ENCODE measurements around the gene BMP10.

Gene BMP10

DNA sequence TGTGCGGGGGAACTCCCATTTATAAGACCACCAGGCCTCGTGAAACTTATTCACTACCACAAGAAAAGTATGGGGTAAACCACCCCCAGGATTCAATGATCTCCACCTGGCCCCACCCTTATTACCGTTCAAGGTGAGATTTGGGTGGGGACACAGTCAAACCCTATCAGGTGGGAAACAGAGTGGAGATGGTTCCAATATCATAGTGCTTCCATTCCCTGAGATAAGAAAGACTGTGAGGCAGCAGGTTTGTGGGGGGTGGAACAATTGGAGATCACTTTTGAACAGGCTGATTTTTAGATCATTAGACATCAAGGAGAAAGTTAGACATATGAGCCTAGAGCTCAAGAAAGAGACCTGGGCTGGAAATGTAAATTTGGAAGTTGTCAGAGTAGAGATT lies 42.2 kb upstream of the BMP10 start:
- DNase-seq (ENCODE audit: extremely low read depth, low read depth): no peak
- TF ChIP-seq, protein P1, sequence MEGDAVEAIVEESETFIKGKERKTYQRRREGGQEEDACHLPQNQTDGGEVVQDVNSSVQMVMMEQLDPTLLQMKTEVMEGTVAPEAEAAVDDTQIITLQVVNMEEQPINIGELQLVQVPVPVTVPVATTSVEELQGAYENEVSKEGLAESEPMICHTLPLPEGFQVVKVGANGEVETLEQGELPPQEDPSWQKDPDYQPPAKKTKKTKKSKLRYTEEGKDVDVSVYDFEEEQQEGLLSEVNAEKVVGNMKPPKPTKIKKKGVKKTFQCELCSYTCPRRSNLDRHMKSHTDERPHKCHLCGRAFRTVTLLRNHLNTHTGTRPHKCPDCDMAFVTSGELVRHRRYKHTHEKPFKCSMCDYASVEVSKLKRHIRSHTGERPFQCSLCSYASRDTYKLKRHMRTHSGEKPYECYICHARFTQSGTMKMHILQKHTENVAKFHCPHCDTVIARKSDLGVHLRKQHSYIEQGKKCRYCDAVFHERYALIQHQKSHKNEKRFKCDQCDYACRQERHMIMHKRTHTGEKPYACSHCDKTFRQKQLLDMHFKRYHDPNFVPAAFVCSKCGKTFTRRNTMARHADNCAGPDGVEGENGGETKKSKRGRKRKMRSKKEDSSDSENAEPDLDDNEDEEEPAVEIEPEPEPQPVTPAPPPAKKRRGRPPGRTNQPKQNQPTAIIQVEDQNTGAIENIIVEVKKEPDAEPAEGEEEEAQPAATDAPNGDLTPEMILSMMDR (IDR thresholded peaks at IDR 0.05; ENCODE audit: low read depth, low read length, missing control alignments): no peak

DNA sequence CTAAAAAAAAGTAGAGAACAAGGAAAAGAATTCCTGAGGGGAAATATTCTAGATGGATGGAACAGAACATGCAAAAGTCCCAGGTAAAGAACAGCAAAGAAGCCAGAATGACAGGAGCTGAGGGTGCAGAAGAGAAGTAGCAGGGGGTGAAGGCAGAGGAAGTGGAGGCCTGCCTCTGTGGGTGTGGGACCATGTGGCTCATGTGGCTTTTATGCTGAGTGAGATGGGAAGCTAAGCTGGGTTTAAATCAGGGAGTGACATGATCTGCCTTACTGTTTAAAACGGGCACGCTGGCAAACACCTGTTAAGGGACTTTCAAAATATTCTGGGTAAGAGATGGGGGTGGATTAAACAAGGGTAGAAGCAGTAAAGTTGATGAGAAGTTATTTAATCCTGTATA lies 41.5 kb upstream of the BMP10 start:
- no peak overlapping the region for H3K4me3 ChIP-seq (replicated peaks; ENCODE audit: low read depth, low read length)
- TF ChIP-seq, protein P1 (IDR thresholded peaks at IDR 0.05; ENCODE audit: low read depth, low read length, missing control alignments): no peak
- no peak for DNase-seq (ENCODE audit: extremely low read depth, low read depth)

More for the DNA sequence above, 42.2 kb upstream of the BMP10 start:
- no peak overlapping the region for H3K4me3 ChIP-seq (replicated peaks; ENCODE audit: low read depth, low read length)

DNA sequence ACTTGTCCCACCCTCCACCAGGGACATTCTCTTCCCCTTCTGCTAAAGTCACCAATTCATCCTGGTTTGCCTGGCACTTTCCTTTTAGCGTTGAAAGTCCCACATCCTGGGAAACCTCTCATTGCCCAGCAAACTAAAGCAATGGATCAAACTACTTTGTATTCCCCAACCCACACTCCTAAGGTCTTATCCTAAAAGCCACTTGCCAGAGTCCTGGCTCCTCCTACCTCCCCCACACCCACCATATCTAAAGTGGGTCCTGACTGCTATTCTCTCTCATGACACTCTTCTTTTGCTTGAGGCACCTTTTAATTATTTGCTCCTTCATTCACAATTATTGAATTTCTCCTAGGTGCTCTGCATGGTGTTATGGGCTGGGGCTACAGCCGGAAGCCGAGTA lies 40.9 kb upstream of the BMP10 start:
- TF ChIP-seq, protein P1 (IDR thresholded peaks at IDR 0.05; ENCODE audit: low read depth, low read length, missing control alignments): no peak
- no peak for DNase-seq (ENCODE audit: extremely low read depth, low read depth)
- H3K4me3 ChIP-seq (replicated peaks; ENCODE audit: low read depth, low read length): no peak overlapping the region

DNA sequence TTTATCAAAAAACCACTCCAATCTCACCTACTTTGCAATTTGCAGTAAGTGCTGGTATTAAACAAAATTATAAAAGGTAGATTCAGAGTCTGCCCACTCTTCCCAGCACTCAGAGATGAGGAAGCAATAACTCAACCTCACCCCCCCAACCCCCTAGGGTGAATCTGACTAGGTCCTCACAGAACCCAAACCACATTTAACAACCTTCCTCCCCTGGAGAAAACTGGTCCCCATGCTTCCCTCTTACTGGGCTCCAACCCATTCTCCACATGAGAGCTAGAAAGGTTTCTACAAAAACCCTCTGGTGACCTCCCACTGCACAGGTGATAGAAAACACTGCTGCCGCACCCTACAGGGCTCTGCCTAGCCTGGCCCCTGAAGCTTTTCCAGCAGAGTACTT lies 40.5 kb upstream of the BMP10 start:
- no peak for DNase-seq (ENCODE audit: extremely low read depth, low read depth)
- TF ChIP-seq, protein P1 (IDR thresholded peaks at IDR 0.05; ENCODE audit: low read depth, low read length, missing control alignments): no peak
- H3K4me3 ChIP-seq (replicated peaks; ENCODE audit: low read depth, low read length): no peak overlapping the region

DNA sequence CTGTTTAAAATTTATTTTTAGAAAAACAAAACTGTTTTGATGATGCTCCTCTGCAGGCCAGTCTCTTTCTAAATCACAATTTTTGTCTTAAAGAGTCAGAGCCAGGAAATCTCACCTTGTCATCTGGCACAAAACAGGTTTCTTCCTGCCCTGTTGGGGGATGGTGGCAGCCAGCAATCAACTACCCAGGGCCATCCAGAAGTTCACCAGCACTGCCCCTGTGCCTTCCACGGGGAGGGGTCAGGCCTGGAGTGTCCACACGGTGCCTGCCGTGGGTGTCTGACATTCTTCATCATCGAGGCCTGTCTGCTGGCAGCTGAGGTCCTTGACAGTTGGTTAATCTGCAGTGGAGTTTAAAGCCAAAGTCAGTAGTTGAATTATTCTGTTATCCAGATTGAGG lies 40.0 kb upstream of the BMP10 start:
- no peak for DNase-seq (ENCODE audit: extremely low read depth, low read depth)
- TF ChIP-seq, protein P1 (IDR thresholded peaks at IDR 0.05; ENCODE audit: low read depth, low read length, missing control alignments): no peak
- no peak overlapping the region for H3K4me3 ChIP-seq (replicated peaks; ENCODE audit: low read depth, low read length)

DNA sequence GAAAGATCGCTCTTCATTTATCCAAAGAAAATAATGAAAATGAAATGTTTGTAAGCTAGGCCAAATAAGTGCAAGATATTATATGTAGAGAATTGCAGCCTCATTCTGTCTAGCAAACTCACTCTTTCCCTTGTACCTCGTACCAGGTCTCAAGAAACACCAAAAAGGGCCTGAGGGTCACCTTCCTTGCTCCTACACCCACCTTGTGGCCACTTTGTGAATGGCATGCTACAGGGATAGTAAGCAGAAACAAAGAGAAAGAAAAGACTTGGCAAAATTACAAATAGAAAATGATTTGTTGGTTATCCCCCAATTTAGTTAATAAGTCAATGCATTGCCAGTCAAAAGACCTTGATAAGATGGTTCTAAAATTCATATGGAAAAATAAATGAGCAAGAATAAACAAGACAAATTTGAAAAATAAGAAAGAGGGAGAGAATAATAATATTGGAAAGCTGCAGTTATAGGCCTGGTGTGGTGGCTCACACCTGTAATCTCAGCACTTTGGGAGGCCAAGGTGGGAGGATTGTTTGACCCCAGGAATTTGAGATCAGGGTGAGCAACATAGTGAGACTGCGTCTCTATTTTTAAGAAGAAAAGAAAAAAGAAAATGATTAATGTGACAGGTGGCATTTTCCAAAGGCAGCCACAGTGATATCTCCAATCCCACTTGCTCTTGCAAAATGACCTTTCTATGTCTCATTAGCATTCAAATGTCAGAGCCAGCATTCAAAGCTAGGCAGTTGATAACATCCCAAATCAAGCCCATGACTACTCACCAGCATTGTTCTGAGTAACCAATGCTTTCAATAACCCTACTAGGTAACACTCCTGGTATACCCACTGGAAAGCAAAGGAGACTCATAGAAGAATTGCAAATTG lies 38.8 kb upstream of the BMP10 start:
- peak; percentile 64 for DNase-seq (ENCODE audit: extremely low read depth, low read depth)
- TF ChIP-seq, protein P1 (IDR thresholded peaks at IDR 0.05; ENCODE audit: low read depth, low read length, missing control alignments): peak; percentile 90
- H3K4me3 ChIP-seq (replicated peaks; ENCODE audit: low read depth, low read length): no peak overlapping the region
